SKM-1 treated with dmso at 0.1 percent for 144 hours (cell line): Measurements from ENCODE around the gene SPTBN1.
A peak's percentile ranks its signal among the peaks of the same experiment; 100 is the strongest.
"Not testable (repeated sequence)": the region's sequence is repeated elsewhere in the genome, so short reads cannot be mapped to it uniquely, and the experiment has no call there.

Source experiments
- DNase-seq: peaks from one replicate; lab custom pipeline; 2025; ENCODE audit not compliant: unreplicated experiment; lab: John Stamatoyannopoulos, UW

SPTBN1 gene

DNA sequence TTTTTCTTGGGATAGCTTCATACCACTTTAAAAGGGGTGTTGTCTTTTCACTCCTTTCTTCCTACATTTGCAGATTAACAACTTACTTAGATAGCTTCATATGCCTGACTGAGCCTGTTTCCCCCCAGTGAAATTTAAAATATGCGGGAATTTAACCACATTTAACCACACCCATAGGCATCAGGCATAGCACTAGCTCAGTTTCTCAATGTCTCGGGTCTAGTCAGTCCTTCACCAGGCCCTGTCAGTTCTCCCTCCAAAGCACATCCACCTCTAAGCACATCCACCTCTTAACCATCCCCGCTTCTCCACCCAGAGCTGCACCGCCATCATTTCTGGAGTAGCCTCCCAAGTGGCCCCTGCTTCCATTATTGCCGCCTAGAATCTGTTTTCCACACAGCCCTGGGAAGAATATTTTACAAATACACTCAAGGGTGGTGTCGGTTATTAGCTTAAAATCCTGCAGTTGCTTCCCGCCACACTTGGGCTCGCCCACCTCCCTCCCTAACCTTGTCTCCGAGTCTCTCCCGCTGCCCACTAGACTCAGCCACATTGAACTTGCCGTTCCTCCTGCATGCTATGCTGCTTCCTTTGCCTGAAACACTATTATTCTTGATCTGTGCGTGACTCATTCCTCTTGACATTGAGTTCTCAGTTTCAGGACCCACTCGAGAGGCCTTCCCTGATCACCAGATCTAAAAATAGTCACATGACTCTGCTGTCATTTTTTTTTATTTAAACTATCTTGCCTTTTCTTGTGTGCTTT lies 68.3 kb downstream of the SPTBN1 start:
- DNase-seq = no peak

DNA sequence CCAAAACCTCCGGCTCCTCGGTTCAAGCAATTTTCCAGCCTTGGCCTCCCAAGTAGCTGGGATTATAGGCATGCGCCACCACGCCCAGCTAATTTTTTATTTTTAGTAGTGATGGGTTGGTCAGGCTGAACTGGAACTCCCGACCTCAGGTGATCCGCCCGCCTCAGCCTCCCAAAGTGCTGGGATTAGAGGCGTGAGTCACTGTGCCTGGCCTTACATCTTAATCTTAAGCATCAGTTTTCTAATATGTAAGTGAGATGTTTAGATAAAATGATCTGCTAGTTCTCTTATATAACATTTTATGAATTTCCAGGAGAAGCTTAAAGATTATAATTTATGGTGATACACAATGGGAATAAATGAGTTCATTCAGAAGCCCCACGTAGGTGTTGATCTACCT lies 69.2 kb downstream of the SPTBN1 start:
- no peak for DNase-seq

DNA sequence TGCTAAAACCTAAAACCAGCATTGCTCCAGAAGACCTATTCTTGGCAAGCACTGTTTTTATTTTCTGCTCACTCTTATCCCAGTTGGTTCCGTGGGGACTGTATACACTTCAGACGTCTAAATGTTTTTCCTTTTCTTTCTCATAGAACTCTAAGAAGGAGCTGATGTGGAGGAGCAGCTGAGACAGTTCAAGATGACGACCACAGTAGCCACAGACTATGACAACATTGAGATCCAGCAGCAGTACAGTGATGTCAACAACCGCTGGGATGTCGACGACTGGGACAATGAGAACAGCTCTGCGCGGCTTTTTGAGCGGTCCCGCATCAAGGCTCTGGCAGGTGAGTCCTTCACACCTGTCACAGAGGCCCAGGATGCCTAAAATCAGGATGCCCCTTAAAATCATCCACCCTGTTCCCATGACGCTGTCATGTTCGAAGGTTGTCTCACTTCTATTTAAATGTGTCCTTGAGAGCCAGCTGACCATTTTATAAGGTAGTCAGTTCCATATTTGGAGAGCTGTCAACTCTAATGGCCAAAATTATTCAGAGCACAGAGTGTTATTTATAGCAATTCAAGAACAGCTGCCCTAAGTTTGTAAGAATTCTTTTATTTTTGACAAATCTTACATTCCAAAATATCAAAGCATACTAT lies 70.2 kb downstream of the SPTBN1 start:
- no peak for DNase-seq

DNA sequence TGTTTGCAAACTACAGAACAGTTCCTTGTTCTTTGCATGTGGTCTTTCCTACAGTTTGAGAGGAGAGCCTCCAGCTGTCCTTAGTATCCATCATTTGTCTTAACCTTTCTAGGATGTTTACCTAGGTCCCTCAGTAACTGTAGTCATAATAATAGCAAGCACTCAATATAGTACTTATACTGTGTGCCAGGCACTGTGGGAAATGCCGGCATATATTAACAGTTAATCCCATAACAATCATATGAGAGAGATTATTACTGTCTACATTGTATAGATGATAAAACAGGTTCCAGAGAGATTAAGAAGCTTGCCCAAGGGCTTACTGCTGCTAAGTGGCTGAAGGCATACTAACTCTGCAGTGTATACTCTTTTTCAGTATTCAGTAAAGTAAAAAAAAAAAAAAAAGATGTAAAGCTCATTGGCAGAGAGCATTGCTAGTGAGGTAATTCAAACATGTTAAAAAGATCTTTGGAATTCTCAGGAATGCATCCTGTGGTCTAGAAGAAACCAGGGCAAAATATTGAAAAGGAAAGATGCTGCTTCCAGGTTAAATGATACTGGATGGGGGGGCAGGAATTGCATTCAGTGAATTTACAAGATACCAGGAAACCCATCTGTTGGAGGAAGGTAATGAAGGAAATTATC lies 72.3 kb downstream of the SPTBN1 start:
- no peak for DNase-seq

DNA sequence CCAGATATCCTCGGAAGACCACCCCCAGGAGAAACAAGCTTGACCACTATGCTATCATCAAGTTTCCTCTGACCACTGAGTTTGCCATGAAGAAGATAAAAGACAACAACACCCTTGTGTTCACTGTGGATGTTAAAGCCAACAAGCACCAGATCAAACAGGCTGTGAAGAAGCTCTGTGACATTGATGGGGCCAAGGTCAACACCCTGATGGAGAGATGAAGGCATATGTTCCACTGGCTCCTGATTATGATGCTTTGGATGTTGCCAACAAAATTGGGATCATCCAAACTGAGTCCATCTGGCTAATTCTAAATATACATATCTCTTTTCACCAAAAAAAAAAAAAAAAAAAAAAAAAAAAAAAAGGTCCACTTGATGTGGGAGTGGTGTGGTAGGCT lies 73.4 kb downstream of the SPTBN1 start:
- DNase-seq = not testable (repeated sequence)

DNA sequence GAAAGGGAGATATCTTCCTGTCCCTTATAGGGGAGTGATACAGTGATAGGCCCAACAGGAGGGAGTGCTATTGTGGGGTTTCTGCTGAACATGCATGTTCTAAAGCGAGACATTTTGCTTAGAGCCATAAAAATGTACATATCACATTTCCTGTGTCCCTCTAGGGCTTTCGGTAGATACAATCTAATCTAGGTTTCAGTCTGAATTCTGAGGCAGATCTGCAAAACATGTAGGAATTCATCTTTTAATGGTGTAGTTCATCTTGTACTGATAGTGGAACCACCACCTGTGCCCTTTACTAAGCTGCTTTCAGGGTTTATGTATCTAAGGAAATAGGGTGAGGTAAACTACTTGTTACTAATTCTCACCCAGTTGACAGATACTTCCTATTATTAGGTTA lies 73.8 kb downstream of the SPTBN1 start:
- DNase-seq = no peak

DNA sequence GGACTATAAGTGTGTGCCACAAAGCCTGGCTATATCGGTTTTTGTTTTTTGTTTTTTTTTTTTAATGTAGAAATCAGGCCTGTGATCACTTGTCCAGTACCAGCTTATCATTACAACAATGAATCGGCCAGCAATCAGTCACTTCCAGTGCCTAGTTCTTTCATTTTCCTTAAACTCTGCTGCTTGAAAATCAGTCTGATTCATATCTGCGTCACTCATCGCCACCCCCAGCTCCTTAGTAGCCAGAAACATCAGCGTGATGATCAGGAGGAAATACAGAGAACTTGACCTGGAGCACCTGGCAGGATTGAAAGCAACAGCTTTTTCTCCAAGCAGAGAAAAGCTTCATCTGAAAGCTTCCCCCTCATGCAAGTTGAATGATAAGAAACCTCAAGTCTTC lies 75.4 kb downstream of the SPTBN1 start:
- DNase-seq = no peak

DNA sequence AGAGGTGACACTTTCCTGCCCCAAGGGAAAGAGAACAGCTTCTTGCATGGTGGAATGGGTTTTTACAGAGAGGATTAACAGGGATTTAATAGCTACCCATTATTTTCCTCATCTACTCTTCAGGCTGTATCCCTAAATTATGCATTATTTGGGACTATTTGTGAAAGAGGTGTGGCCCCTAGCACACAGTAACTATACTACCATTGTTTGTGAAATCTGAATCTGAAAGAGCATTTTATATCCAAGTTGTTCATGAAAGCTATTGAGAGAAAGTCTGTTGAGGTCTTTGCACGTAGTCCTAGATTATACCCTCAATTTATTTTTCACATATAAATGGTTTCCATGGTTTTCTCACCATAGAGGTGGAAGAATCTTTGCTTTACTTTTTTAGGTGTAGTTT lies 78.1 kb downstream of the SPTBN1 start:
- DNase-seq = no peak

DNA sequence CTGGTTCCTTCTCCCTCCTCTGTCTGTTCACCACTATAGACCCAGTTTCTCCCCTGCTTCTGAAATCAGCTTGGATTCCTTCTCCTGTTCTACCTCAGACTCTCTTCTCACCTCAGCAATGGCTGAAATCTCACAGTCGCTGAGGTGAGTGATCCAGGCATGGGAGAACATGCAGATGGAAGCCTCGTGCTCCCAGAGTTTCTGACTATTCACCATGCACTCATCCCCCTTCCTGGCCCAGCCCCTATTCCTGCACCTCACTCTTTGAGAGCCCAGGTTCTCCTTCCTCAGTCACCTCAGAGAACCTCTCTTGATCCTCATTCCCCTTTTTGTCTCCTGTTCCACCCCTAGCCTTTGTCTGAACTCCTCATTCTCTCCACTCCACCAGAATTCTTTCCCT lies 78.5 kb downstream of the SPTBN1 start:
- no peak for DNase-seq

DNA sequence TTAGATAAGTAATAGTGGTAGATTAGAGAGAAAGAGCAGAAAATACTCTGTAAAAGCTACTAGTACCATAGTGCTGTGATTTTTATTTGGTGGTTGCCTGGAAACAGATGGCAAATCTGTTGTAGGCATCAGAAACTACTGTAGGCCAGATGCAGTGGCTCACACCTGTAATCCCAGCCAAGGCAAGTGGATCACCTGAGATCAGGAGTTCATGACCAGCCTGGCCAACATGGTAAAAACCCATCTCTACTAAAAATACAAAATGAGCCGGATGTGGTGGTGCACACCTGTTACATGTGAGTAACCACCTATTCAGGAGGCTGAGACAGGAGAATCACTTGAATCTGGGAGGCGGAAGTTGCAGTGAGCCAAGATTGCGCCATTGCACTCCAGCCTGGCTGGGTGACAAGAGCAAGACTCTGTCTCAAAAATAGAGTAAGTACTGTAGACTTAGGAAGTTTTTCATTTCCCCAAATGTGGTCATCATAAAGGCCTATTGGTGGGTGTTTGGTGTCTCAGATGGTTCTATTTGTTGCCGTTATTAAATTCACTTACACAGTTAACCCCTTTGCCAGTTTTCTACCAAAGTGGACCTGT lies 79.6 kb downstream of the SPTBN1 start:
- peak; percentile 75 for DNase-seq

DNA sequence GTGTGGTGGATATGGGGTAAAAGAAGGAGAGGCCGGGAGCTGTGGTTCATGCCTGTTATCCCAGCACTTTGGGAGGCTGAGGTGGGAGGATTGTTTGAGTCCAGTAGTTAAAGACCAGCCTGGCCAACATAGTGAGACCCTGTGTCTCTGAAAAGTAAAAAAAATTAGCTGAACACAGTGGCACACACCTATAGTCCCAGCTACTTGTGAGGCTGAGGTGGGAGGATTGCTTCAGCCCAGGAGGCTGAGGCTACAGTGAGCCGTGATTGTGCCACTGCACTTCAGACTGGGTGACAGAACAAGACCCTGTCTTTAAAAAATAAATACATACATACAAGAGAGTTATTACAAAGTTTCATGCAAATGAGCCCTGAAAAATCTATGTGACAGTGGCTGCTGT lies 80.6 kb downstream of the SPTBN1 start:
- DNase-seq = no peak

DNA sequence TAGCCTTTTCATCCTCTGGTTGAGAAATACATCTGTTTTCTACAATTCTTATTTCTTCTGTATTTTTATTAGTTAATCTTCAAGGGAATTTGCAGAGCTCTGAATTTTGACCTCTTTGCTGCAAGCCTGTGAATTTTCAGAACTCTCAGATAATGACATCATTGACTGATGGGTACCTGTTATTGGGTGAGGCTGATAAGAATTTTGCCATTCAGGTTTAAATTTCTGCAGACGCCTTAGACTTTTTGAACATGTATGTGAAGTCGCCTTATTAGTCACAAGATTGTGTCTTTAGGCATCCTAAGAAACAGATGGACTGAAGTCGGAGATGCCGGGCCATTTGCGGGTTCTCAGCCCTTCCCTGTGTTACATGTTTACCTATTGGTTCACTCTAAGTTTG lies 82.4 kb downstream of the SPTBN1 start:
- DNase-seq = no peak

DNA sequence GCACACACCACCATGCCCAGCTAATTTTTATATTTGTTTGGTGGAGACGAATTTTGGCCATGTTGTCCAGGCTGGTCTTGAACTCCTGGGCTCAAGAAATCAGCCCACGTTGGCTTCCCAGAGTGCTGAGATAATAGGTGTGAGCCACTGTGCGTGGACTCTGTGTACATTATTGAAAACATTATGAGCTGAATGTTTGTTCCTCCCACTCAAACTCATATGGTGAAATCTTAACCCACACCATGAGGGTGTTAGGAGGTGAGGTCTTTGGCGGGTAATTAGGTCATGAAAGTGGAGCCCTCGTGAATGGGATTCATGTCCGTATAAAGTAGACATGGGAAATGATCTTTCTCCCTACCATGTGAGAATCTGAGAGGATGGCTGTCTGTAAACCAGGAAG lies 83.6 kb downstream of the SPTBN1 start:
- no peak for DNase-seq

DNA sequence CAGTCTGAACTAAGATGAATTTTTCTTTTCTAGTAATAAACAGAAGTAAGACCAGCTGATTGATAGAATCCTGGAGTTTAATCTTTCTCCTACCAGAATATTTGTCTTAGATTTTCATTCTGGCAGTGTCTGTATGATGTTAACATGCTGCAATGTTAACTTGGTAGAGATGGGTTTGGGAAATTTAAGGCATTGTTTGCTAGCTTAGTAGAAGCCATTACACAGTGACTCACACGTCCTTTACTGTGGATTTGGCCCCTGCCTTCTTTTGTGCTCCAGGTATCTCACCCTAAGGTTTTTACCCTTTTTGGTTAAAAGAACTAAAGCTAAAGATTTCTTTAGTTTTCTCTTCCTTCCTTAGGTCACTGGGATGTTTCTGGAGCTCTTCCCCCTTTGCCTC lies 84.1 kb downstream of the SPTBN1 start:
- DNase-seq = no peak

DNA sequence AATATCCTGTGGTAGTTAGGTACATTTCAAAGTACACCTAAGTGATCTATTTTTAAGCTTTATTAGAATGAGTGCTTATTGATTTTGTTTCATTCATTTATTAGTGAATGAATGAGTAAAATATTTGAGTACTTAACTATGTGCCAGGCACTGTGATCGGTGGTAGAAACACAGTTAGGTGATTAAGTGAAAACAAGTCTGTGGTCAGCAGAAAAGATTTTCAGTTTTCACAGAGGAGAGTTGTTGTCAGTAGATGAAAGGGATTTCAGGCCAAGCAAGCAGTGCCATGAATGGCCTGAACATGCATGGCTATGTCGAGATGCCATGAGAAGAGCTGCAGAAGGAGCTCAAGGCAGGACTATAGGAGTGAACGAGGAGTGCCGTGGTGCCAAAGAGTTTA lies 85.9 kb downstream of the SPTBN1 start:
- no peak for DNase-seq

DNA sequence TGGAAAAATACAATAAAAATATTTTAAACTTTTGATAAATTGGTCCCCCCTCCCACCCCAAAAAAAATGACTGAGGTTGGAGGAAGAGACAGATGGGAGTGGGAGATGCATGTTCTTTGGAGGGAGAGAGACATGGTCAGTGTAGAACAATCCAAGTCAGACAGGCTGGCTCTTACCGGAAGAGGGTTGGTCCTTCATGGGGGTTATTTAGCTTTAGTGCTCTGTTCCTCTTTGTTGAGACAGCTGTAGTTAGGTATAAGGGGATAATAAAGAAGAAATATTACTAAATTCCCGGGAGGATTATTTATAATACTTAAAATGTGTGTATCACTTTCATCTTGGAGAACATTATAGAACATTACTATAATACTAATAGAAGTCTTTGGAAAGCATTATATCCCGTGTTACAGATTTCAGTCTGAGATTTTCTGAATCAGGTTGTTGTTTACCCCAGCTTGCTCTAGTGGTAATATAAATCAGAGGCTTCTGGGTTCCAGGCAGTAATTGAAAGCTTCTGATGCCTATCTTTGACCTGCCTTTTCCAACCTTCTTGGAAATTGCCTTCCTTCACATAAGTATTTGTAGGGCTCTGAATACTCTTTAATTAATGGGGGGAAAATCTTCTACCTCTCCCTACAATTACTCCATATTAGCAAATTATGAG lies 87.7 kb downstream of the SPTBN1 start:
- DNase-seq = no peak

DNA sequence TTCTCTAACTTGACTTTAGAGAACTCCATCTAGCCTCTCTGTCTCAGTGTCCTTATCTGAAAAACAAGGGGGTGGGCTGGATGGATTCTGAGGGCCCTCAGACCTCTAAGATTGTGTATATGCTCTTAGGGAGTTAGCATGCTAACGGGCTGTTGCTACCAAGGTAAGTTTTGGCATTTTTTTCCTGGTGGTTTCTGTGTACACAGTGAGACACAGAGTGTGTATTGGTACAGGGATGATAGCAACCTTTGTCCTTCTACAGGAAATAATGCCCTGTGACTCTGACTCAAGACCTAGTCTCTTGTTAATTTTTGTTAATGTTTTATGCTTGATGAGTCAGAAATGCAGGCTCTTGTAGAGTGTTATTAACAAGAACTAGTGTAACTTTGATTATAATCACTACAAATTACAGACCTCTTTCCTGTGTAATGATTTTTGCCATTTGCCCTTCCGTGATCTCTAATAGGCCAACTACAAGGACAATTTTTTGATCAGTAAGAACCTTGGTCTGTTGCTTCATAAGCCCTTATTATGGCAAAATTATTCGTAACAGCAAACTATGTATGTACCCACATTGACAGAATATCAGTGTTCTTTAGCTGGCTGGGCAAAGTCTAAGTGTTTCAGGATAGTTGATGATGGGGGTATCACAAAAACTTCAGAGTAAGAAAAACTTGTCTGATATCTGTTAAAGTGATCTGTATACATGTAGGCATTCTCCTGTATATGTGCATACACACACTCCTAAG lies 89.7 kb downstream of the SPTBN1 start:
- no peak for DNase-seq

DNA sequence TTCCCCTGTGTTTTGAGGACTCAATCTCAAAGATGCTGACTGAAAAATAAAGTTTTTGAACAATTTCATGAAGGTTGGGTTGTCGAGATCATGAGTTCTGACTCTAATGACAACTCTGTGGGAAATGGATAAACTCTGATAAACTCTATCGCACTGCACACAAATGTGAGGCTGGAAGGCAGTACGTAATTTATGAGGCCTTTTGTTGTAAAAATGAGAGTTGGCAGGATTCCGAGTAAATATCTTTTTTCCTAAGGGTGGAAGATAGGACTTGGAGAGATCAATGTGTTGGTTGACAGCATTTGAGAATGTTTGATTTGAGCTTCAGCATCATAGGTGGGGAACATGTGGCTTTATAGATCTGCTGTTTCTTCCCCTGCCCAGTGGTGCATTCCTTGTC lies 90.4 kb downstream of the SPTBN1 start:
- no peak for DNase-seq

DNA sequence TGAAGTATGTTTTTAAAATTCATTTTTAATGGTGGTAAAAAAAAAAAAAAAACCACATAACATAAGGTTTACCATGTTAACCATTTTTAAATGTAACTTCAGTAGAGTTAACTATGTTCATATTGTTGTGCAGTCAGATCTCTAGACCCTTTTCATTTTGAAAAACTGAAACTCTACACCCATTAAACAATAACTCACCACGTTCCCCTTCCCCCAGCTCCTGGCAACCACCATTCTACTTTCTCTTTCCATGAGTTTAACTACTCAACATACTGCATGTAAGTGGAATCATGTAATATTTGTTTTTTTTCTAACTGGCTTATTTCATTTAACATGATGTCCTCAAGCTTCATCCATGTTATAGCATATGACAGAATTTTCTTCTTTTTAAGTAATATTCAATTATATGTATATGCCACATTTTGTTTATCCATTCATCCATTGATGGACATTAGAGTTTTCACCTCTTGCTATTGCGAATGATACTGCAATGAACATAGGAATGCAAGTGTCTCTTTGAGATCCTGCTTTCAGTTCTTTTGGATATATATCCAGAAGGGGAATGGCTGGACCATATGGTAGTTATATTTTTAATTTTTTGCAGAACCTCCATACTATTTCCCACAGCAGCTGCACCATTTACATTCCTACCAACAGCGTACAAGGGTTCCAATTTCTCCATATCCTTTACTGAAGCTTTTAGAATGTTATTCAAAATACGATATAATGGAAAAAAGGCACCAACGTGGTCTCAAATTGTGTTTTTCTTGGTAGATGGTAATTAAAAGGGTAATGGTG lies 91.0 kb downstream of the SPTBN1 start:
- DNase-seq = no peak

DNA sequence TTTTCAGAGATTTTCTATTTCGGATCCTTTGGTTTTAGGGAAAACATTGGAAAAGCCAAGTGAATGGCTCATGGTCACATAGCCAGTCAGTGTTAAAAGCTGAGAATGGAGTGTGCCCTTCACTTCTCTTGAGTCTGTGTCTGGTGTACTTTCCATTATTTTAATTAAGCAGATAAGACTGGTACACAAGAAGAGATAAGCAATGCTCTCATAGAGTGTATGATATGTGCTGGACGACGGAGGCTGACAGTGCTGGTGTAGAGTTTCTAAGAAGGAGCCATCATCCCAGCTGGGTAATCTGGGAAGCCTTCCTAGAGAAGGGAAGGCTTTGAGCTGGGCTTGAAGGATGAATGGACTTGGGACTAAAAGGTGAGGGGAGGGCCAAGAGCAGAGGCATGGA lies 93.3 kb downstream of the SPTBN1 start:
- no peak for DNase-seq
